ENCODE measurements around the gene LILRA1. TPM values are rescaled to one million over a fixed set of nuclear protein-coding genes. Genes with fewer than 3 reads are reported as not detected.
"Not testable (repeated sequence)": the region's sequence is repeated elsewhere in the genome, so short reads cannot be mapped to it uniquely, and the experiment has no call there.

Gene LILRA1
- total and polyA plus RNA-seq, 2 donors (not counting 1 experiment from before 2014, with no cell fraction given), result 1.5 TPM; not detected in 1

DNA sequence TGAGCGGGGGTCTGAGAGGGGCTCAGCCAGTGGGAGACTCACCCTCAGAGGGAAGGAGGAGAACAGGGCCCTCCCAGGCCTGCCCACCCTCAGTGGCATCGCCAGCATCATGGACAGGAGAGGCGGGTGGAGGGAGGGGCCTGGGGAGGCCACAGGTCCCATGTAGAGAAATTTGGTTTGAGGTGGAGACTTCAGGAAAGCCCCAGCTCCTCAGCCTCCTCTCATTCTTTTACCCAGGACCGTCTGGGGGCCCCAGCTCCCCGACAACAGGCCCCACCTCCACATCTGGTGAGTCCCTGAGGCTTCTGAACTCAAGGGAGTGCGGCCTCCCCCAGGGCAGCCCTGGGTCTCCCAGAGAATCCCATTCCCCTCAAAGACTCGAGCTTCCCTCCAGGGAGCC lies 40.0 kb downstream of the LILRA1 start:
- H3K27ac ChIP-seq (ENCODE audit: low read length in 2 of 2), result peak overlapping the region in 1 of 2 donors; percentile 6
- Mint-ChIP-seq H3K4me3 (no peak overlapping the region), H3K9me3 (ENCODE audit: insufficient read depth) (no peaks in the 10 kb centered on the region), H3K27me3 (no peaks in the 10 kb centered on the region), H3K27ac (no peak overlapping the region), H3K4me1 (peaks cover 28% of the 10 kb centered on the region)
- DNase-seq, result no peak
- peaks cover 30 to 34% of the 10 kb centered on the region in 2 donors for H3K4me1 ChIP-seq (ENCODE audit: control insufficient read depth in 2 of 2, insufficient read depth in 2 of 2, low read length in 2 of 2)
- ChIA-PET CTCF (interaction anchor here (0.6 kb wide), 1 partner anchor 899 kb away, joined by 3 read pairs; no protein-coding TSS in a partner anchor), POLR2A (interaction anchor here (0.6 kb wide), 1 partner anchor 650 kb away, joined by 4 read pairs; no protein-coding TSS in a partner anchor)
- no peaks in the 10 kb centered on the region for H3K9me3 ChIP-seq (ENCODE audit: control extremely low read depth in 1 of 3, control insufficient read depth in 2 of 3, insufficient read depth in 1 of 3, low read length in 2 of 3)
- peaks cover 0 to 50% of the 10 kb centered on the region in 2 experiments for H3K36me3 ChIP-seq (replicated peaks in 1 of 2; ENCODE audit: control extremely low read depth in 1 of 2, control insufficient read depth in 1 of 2, extremely low read depth in 1 of 2, insufficient read depth in 2 of 2, low read length in 1 of 2)
- no peak for ATAC-seq (ENCODE audit: low read depth)
- TF ChIP-seq, protein P1, sequence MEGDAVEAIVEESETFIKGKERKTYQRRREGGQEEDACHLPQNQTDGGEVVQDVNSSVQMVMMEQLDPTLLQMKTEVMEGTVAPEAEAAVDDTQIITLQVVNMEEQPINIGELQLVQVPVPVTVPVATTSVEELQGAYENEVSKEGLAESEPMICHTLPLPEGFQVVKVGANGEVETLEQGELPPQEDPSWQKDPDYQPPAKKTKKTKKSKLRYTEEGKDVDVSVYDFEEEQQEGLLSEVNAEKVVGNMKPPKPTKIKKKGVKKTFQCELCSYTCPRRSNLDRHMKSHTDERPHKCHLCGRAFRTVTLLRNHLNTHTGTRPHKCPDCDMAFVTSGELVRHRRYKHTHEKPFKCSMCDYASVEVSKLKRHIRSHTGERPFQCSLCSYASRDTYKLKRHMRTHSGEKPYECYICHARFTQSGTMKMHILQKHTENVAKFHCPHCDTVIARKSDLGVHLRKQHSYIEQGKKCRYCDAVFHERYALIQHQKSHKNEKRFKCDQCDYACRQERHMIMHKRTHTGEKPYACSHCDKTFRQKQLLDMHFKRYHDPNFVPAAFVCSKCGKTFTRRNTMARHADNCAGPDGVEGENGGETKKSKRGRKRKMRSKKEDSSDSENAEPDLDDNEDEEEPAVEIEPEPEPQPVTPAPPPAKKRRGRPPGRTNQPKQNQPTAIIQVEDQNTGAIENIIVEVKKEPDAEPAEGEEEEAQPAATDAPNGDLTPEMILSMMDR (IDR thresholded peaks at IDR 0.05), result no peak
- no peak for TF ChIP-seq EZH2 (IDR thresholded peaks at IDR 0.05; ENCODE audit: borderline replicate concordance, insufficient read depth, low read depth, low read length, poor library complexity, severe bottlenecking)
- intact Hi-C loops (cut with micrococcal nuclease), result no loop called here
- H3K9ac ChIP-seq (ENCODE audit: low read length), result no peak overlapping the region
- H4K20me1 ChIP-seq (ENCODE audit: control insufficient read depth, insufficient read depth, low read length, poor library complexity, severe bottlenecking), result peaks cover 32% of the 10 kb centered on the region
- no peak overlapping the region for H2AFZ ChIP-seq (ENCODE audit: insufficient read depth, low read depth, low read length, poor library complexity, severe bottlenecking)
- no peak overlapping the region for H3K4me3 ChIP-seq (ENCODE audit: control extremely low read depth in 1 of 5, extremely low read depth in 1 of 5, insufficient read depth in 1 of 5, low read depth in 2 of 5, low read length in 4 of 5)
- 86% methylated on average over 3 of the region's 7 CpGs for WGBS (ENCODE audit: insufficient coverage)
- no peaks in the 10 kb centered on the region for H3K27me3 ChIP-seq (replicated peaks in 1 of 4; ENCODE audit: control extremely low read depth in 1 of 4, control insufficient read depth in 3 of 4, insufficient read depth in 4 of 4, low read length in 3 of 4)
- peaks cover 38% of the 10 kb centered on the region for H3K79me2 ChIP-seq (ENCODE audit: control insufficient read depth, insufficient read depth, low read length)
- H3K4me2 ChIP-seq (replicated peaks; ENCODE audit: low read depth, low read length, poor library complexity, severe bottlenecking), result no peak overlapping the region

DNA sequence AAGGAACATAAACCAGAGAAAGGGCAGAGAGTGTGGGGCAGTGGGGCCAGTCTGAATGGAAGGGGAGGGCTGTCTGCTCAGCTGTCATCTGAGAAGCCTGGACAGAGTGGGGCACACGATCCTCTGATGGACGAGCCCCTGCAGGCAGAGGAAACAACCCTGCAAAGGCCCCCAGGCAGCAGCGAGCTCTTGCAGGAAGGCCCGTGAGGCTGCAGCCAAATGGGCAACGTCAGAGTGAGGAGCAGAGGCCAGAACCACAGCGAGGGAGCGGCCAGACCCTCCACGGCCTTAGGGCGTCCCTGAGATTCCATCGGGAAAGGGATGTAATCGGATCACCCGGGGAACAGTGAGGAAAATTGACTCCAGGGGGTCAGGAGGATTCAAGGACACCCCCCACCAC lies 42.6 kb downstream of the LILRA1 start:
- Histone ChIP-seq H3K36me3 (replicated peaks in 1 of 2; ENCODE audit: control extremely low read depth in 1 of 2, control insufficient read depth in 1 of 2, extremely low read depth in 1 of 2, insufficient read depth in 2 of 2, low read length in 1 of 2) (peaks cover 0 to 40% of the 10 kb centered on the region in 2 experiments), H3K79me2 (ENCODE audit: control insufficient read depth, insufficient read depth, low read length) (peaks cover 11% of the 10 kb centered on the region), H4K20me1 (ENCODE audit: control insufficient read depth, insufficient read depth, low read length, poor library complexity, severe bottlenecking) (peaks cover 20% of the 10 kb centered on the region)
- H3K4me3 ChIP-seq (ENCODE audit: control extremely low read depth in 1 of 5, extremely low read depth in 1 of 5, insufficient read depth in 1 of 5, low read depth in 2 of 5, low read length in 4 of 5); H3K4me2 ChIP-seq (replicated peaks; ENCODE audit: low read depth, low read length, poor library complexity, severe bottlenecking); intact Hi-C loops (cut with micrococcal nuclease); DNase-seq; H3K4me1 Mint-ChIP-seq; H3K9ac ChIP-seq (ENCODE audit: low read length); H3K27me3 ChIP-seq (replicated peaks in 1 of 4; ENCODE audit: control extremely low read depth in 1 of 4, control insufficient read depth in 3 of 4, insufficient read depth in 4 of 4, low read length in 3 of 4); H3K4me3 Mint-ChIP-seq; H3K4me1 ChIP-seq (ENCODE audit: control insufficient read depth in 2 of 2, insufficient read depth in 2 of 2, low read length in 2 of 2); CTCF ChIA-PET; H3K27me3 Mint-ChIP-seq; H2AFZ ChIP-seq (ENCODE audit: insufficient read depth, low read depth, low read length, poor library complexity, severe bottlenecking); H3K9me3 Mint-ChIP-seq (ENCODE audit: insufficient read depth); H3K9me3 ChIP-seq (ENCODE audit: control extremely low read depth in 1 of 3, control insufficient read depth in 2 of 3, insufficient read depth in 1 of 3, low read length in 2 of 3); POLR2A ChIA-PET; H3K27ac ChIP-seq (ENCODE audit: low read length in 2 of 2); ATAC-seq (ENCODE audit: low read depth): not testable (repeated sequence)
- H3K27ac Mint-ChIP-seq, result peak overlapping the region; percentile 63
- 76% methylated on average over 12 of the region's 12 CpGs for WGBS (ENCODE audit: insufficient coverage)
